WTC11 (cell line): ENCODE measurements around the gene NUDCD3. TPM values are rescaled to one million over a fixed set of nuclear protein-coding genes. Genes with fewer than 3 reads are reported as not detected.

Experiments
- ATAC-seq: fragments of 200-7000 bp; cut with Tn5 transposase; 2 replicates; pipeline ENCODE4 v1.10.0; 2021; ENCODE audit warnings: mild to moderate bottlenecking, moderate library complexity
- CTCF ChIA-PET: fragments of 300-600 bp; sonication (Branson Sonifier 250); formaldehyde crosslinking; loops from one replicate; lab custom pipeline; 2021; ENCODE audit warnings: antibody characterized with exemption; lab: Charles Lee
- POLR2A ChIA-PET: fragments of 350-600 bp; sonication (Branson Sonifier 250); formaldehyde crosslinking; loops from one replicate; lab custom pipeline; 2021; ENCODE audit warnings: antibody characterized with exemption; lab: Charles Lee
- DNase-seq: peaks from one replicate; pipeline ENCODE4 v3.0.0; 2021; ENCODE audit warnings: low spot score
- H3K27ac Mint-ChIP-seq: 2 replicates; pipeline ENCODE4 v1.8.0; 2021; ENCODE audit warnings: mixed read lengths
- H3K27me3 Mint-ChIP-seq: 2 replicates; pipeline ENCODE4 v1.8.0; 2021; ENCODE audit warnings: low read depth, mild to moderate bottlenecking, moderate library complexity, mixed read lengths
- H3K36me3 Mint-ChIP-seq: 2 replicates; pipeline ENCODE4 v1.8.0; 2021; ENCODE audit warnings: mixed read lengths
- H3K4me1 Mint-ChIP-seq: 2 replicates; pipeline ENCODE4 v1.8.0; 2022; ENCODE audit warnings: mixed read lengths
- H3K4me3 Mint-ChIP-seq: 2 replicates; pipeline ENCODE4 v1.8.0; 2021; ENCODE audit warnings: mild to moderate bottlenecking, moderate library complexity, mixed read lengths
- H3K9me3 Mint-ChIP-seq: 2 replicates; pipeline ENCODE4 v1.8.0; 2021; ENCODE audit warnings: mixed read lengths
- CDX4 ChIP-seq: fragments of 250-450 bp; sonication (Bioruptor Pico); IDR thresholded peaks from 2 replicates; pipeline ENCODE4 v1.9.0; 2021; ENCODE audit warnings: moderate library complexity, mild to moderate bottlenecking, inconsistent platforms, borderline replicate concordance
- E2F1 ChIP-seq: sonication (generic); formaldehyde crosslinking; IDR thresholded peaks from 2 replicates; pipeline ENCODE4 v1.8.0; 2022; ENCODE audit warnings: mild to moderate bottlenecking, missing genetic modification reagents
- E2F5 ChIP-seq: sonication (generic); formaldehyde crosslinking; IDR thresholded peaks from 2 replicates; pipeline ENCODE4 v1.8.1; 2022; ENCODE audit warnings: mild to moderate bottlenecking, moderate library complexity, missing genetic modification reagents
- ESRRA ChIP-seq: sonication (generic); formaldehyde crosslinking; IDR thresholded peaks from 2 replicates; pipeline ENCODE4 v1.8.1; 2022; ENCODE audit warnings: mild to moderate bottlenecking, missing genetic modification reagents, borderline replicate concordance
- MLX ChIP-seq: sonication (generic); formaldehyde crosslinking; IDR thresholded peaks from 2 replicates; pipeline ENCODE4 v1.8.1; 2023; ENCODE audit warnings: mild to moderate bottlenecking, missing genetic modification reagents, moderate library complexity
- MXD4 ChIP-seq: fragments of 250-450 bp; sonication (Bioruptor Pico); IDR thresholded peaks from 2 replicates; pipeline ENCODE4 v1.8.0; 2021; ENCODE audit warnings: mild to moderate bottlenecking, moderate library complexity, borderline replicate concordance
- MYBL2 ChIP-seq: sonication (generic); formaldehyde crosslinking; IDR thresholded peaks from 2 replicates; pipeline ENCODE4 v1.8.1; 2023; ENCODE audit warnings: mild to moderate bottlenecking, moderate library complexity, missing genetic modification reagents
- NFE2L1 ChIP-seq: sonication (generic); formaldehyde crosslinking; IDR thresholded peaks from 2 replicates; pipeline ENCODE4 v1.8.1; 2023; ENCODE audit warnings: missing genetic modification reagents
- SMAD4 ChIP-seq: sonication (generic); formaldehyde crosslinking; IDR thresholded peaks from 2 replicates; pipeline ENCODE4 v1.8.0; 2022; ENCODE audit warnings: mild to moderate bottlenecking, missing genetic modification reagents
- USF2 ChIP-seq: sonication (generic); formaldehyde crosslinking; IDR thresholded peaks from 2 replicates; pipeline ENCODE4 v1.8.1; 2023; ENCODE audit warnings: mild to moderate bottlenecking, missing genetic modification reagents, moderate library complexity
- ZBTB21 ChIP-seq: sonication (generic); formaldehyde crosslinking; IDR thresholded peaks from 2 replicates; pipeline ENCODE4 v1.8.1; 2023; ENCODE audit warnings: mild to moderate bottlenecking, missing genetic modification reagents, borderline replicate concordance
- total RNA-seq: library from RNA; stranded (reverse); gene quantifications from 3 replicates; pipeline ENCODE4 v1.2.3, GENCODE V29; 2021
- TF ChIP-seq, protein P1 (sequence below): sonication (generic); formaldehyde crosslinking; IDR thresholded peaks from 2 replicates; pipeline ENCODE4 v1.8.0; 2023; ENCODE audit warnings: mild to moderate bottlenecking, missing genetic modification reagents
- TF ChIP-seq, protein P2 (sequence below): sonication (generic); formaldehyde crosslinking; IDR thresholded peaks from 2 replicates; pipeline ENCODE4 v1.8.1; 2022; ENCODE audit warnings: low read depth, mild to moderate bottlenecking, moderate library complexity, missing genetic modification reagents, borderline replicate concordance
- TF ChIP-seq, protein P3 (sequence below): sonication (generic); formaldehyde crosslinking; IDR thresholded peaks from 2 replicates; pipeline ENCODE4 v1.8.0; 2022; ENCODE audit warnings: missing genetic modification reagents

Gene NUDCD3
- total RNA-seq, 1 experiment from 2014 or later, result 71.8 TPM

- no peak for TF ChIP-seq USF2 (CRISPR knock-in tag)
Measured at GRCh38 chr7:44401692-44402091, 88.8 kb downstream of the NUDCD3 start (continued).

DNA sequence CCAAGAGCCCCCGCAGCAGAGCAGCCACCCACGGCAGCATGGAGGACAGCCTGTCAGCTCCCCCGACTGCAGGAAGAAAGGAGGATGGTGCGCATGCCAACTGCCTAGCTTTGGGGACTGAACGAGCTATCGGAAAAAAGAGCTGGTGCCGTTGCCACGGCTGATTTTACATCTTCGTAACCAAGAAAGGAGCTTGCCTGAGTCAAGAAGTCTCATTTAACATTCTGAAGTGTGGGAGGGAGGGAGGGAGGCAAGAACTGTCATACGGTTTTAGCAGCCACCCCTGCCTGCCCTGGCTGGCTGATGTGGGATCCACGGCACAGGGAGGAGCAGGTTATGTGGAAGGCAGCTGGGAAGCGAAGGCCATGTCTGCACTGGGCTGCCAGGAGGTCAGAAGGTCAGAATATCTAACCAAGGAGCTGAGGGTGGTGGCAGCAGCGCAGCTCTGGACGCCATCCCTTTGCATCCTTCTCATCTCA is 90.4 kb downstream of the NUDCD3 start:
- peaks cover 6% of the 10 kb centered on the region; the same call in 1 of the 2 replicates for H3K36me3 Mint-ChIP-seq
- H3K4me3 Mint-ChIP-seq, result no peak overlapping the region
- TF ChIP-seq, protein P1, sequence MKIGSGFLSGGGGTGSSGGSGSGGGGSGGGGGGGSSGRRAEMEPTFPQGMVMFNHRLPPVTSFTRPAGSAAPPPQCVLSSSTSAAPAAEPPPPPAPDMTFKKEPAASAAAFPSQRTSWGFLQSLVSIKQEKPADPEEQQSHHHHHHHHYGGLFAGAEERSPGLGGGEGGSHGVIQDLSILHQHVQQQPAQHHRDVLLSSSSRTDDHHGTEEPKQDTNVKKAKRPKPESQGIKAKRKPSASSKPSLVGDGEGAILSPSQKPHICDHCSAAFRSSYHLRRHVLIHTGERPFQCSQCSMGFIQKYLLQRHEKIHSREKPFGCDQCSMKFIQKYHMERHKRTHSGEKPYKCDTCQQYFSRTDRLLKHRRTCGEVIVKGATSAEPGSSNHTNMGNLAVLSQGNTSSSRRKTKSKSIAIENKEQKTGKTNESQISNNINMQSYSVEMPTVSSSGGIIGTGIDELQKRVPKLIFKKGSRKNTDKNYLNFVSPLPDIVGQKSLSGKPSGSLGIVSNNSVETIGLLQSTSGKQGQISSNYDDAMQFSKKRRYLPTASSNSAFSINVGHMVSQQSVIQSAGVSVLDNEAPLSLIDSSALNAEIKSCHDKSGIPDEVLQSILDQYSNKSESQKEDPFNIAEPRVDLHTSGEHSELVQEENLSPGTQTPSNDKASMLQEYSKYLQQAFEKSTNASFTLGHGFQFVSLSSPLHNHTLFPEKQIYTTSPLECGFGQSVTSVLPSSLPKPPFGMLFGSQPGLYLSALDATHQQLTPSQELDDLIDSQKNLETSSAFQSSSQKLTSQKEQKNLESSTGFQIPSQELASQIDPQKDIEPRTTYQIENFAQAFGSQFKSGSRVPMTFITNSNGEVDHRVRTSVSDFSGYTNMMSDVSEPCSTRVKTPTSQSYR (CRISPR knock-in tag), result no peak
- TF ChIP-seq USF2 (CRISPR knock-in tag) (no peak), MYBL2 (CRISPR knock-in tag) (no peak), E2F1 (no peak), NFE2L1 (CRISPR knock-in tag) (no peak), CDX4 (no peak), E2F5 (CRISPR knock-in tag) (no peak), ESRRA (no peak), MXD4 (CRISPR knock-in tag) (no peak), SMAD4 (CRISPR knock-in tag) (no peak), MLX (CRISPR knock-in tag) (no peak), ZBTB21 (CRISPR knock-in tag) (no peak)
- TF ChIP-seq, protein P2, sequence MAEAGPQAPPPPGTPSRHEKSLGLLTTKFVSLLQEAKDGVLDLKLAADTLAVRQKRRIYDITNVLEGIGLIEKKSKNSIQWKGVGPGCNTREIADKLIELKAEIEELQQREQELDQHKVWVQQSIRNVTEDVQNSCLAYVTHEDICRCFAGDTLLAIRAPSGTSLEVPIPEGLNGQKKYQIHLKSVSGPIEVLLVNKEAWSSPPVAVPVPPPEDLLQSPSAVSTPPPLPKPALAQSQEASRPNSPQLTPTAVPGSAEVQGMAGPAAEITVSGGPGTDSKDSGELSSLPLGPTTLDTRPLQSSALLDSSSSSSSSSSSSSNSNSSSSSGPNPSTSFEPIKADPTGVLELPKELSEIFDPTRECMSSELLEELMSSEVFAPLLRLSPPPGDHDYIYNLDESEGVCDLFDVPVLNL (CRISPR knock-in tag), result no peak
- TF ChIP-seq, protein P3, sequence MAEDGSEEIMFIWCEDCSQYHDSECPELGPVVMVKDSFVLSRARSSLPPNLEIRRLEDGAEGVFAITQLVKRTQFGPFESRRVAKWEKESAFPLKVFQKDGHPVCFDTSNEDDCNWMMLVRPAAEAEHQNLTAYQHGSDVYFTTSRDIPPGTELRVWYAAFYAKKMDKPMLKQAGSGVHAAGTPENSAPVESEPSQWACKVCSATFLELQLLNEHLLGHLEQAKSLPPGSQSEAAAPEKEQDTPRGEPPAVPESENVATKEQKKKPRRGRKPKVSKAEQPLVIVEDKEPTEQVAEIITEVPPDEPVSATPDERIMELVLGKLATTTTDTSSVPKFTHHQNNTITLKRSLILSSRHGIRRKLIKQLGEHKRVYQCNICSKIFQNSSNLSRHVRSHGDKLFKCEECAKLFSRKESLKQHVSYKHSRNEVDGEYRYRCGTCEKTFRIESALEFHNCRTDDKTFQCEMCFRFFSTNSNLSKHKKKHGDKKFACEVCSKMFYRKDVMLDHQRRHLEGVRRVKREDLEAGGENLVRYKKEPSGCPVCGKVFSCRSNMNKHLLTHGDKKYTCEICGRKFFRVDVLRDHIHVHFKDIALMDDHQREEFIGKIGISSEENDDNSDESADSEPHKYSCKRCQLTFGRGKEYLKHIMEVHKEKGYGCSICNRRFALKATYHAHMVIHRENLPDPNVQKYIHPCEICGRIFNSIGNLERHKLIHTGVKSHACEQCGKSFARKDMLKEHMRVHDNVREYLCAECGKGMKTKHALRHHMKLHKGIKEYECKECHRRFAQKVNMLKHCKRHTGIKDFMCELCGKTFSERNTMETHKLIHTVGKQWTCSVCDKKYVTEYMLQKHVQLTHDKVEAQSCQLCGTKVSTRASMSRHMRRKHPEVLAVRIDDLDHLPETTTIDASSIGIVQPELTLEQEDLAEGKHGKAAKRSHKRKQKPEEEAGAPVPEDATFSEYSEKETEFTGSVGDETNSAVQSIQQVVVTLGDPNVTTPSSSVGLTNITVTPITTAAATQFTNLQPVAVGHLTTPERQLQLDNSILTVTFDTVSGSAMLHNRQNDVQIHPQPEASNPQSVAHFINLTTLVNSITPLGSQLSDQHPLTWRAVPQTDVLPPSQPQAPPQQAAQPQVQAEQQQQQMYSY, result no peak
- TF ChIP-seq, all 79 proteins: peak for 0
- Mint-ChIP-seq H3K27ac (no peak overlapping the region; the same call in 1 of the 2 replicates), H3K4me1 (no peaks in the 10 kb centered on the region), H3K27me3 (no peaks in the 10 kb centered on the region), H3K9me3 (no peaks in the 10 kb centered on the region)
- CTCF ChIA-PET, result interaction anchor here (0.7 to 1.0 kb wide), 2 partner anchors 51 to 166 kb away, joined by 3 read pairs; no protein-coding TSS in a partner anchor
- ATAC-seq (no peak), DNase-seq (no peak)
- POLR2A ChIA-PET, result no interaction called here
